IMR-90 (cell line): ENCODE data around the gene CACNA2D3. TPM values are rescaled to one million over a fixed set of nuclear protein-coding genes. Genes with fewer than 3 reads are reported as not detected.

ENCODE experiments used
- ATAC-seq: fragments of 200-7000 bp; cut with Tn5 transposase; 2 replicates; pipeline ENCODE4 v1.9.1; 2020; ENCODE audit warnings: low read depth, mild to moderate bottlenecking, moderate library complexity
- BruUV-seq: library from RNA; stranded (reverse); fragments of 400-500 nt; replicated peaks from 2 replicates; lab custom pipeline; 2021; lab: Mats Ljungman, UMichigan
- CTCF ChIA-PET: fragments of 300-600 bp; formaldehyde crosslinking; extraction: SDS; loops from one replicate; lab custom pipeline; 2021; ENCODE audit warnings: antibody characterized with exemption; lab: Yijun Ruan, JAX
- POLR2A ChIA-PET: fragments of 300-600 bp; sonication (Branson Sonifier 250); formaldehyde crosslinking; loops from one replicate; lab custom pipeline; 2022; ENCODE audit warnings: antibody characterized with exemption; ENCODE audit not compliant: unreplicated experiment; lab: Charles Lee
- DNase-seq: peaks from one replicate; pipeline ENCODE4 v3.0.0; 2013
- H2AFZ ChIP-seq: replicated peaks from 2 replicates; pipeline ENCODE3; 2013; ENCODE audit warnings: low read length, mild to moderate bottlenecking; ENCODE audit not compliant: poor library complexity
- H2AK5ac ChIP-seq: 2 replicates; pipeline ENCODE4 v1.6.1; 2013; ENCODE audit warnings: low read depth, low read length, inconsistent platforms
- H2AK9ac ChIP-seq: replicated peaks from 2 replicates; pipeline ENCODE3; 2013; ENCODE audit warnings: mild to moderate bottlenecking, low read depth, low read length, moderate library complexity; ENCODE audit not compliant: poor library complexity
- H2BK120ac ChIP-seq: 2 replicates; pipeline ENCODE4 v1.6.1; 2013; ENCODE audit warnings: low read depth, low read length, inconsistent platforms
- H2BK15ac ChIP-seq: 3 replicates; pipeline ENCODE4 v1.6.1; 2013; ENCODE audit warnings: low read depth, low read length, inconsistent platforms
- H2BK20ac ChIP-seq: 2 replicates; pipeline ENCODE4 v1.6.1; 2013; ENCODE audit warnings: low read depth, mild to moderate bottlenecking, inconsistent platforms, low read length, moderate library complexity
- H2BK5ac ChIP-seq: 2 replicates; pipeline ENCODE4 v1.6.1; 2013; ENCODE audit warnings: mild to moderate bottlenecking, low read depth, low read length, inconsistent platforms; ENCODE audit not compliant: poor library complexity, severe bottlenecking
- H3K14ac ChIP-seq: replicated peaks from 2 replicates; pipeline ENCODE4 v1.6.1; 2013; ENCODE audit warnings: low read depth, low read length, inconsistent platforms
- H3K18ac ChIP-seq: 2 replicates; pipeline ENCODE4 v1.6.1; 2013; ENCODE audit warnings: low read depth, low read length, control low read depth
- H3K23ac ChIP-seq: 2 replicates; pipeline ENCODE4 v1.6.1; 2013; ENCODE audit warnings: low read depth, low read length, inconsistent platforms
- H3K27ac ChIP-seq: 2 replicates; pipeline ENCODE4 v1.5.1; 2013; ENCODE audit warnings: mild to moderate bottlenecking, control low read depth, low read length; ENCODE audit not compliant: insufficient read depth
- H3K27me3 ChIP-seq: 2 replicates; pipeline ENCODE4 v1.6.1; 2013; ENCODE audit warnings: low read length; ENCODE audit not compliant: control insufficient read depth, insufficient read depth
- H3K36me3 ChIP-seq: 2 replicates; pipeline ENCODE4 v1.6.1; 2013; ENCODE audit warnings: low read length, mixed read lengths; ENCODE audit not compliant: control insufficient read depth, insufficient read depth
- H3K4ac ChIP-seq: 2 replicates; pipeline ENCODE4 v1.6.1; 2013; ENCODE audit warnings: low read depth, low read length, inconsistent platforms
- H3K4me1 ChIP-seq: 2 replicates; pipeline ENCODE4 v1.6.1; 2013; ENCODE audit warnings: low read length, mixed read lengths; ENCODE audit not compliant: control insufficient read depth, insufficient read depth
- H3K4me2 ChIP-seq: 2 replicates; pipeline ENCODE4 v1.6.1; 2013; ENCODE audit warnings: low read depth, mild to moderate bottlenecking, control low read depth, low read length, moderate library complexity
- H3K4me3 ChIP-seq: 2 replicates; pipeline ENCODE4 v1.5.1; 2013; ENCODE audit warnings: low read depth, mild to moderate bottlenecking, control low read depth, low read length, moderate library complexity; ENCODE audit not compliant: insufficient read depth
- H3K56ac ChIP-seq: 2 replicates; pipeline ENCODE4 v1.6.1; 2013; ENCODE audit warnings: low read length, inconsistent platforms; ENCODE audit not compliant: insufficient read depth; ENCODE audit errors: extremely low read depth
- H3K79me1 ChIP-seq, 2 experiments: 2 replicates each; pipeline ENCODE4 v1.6.1; 2013; ENCODE audit warnings: low read length in 2 of 2, inconsistent platforms in 1 of 2, low read depth in 1 of 2
- H3K9ac ChIP-seq: 2 replicates; pipeline ENCODE4 v1.6.1; 2013; ENCODE audit warnings: low read depth, low read length, control low read depth
- H3K9me1 ChIP-seq: 2 replicates; pipeline ENCODE4 v1.6.1; 2013; ENCODE audit warnings: low read length, inconsistent platforms; ENCODE audit not compliant: insufficient read depth
- H3K9me3 ChIP-seq: 2 replicates; pipeline ENCODE4 v1.6.1; 2013; ENCODE audit warnings: low read length; ENCODE audit not compliant: control insufficient read depth, insufficient read depth
- H4K20me1 ChIP-seq: 2 replicates; pipeline ENCODE4 v1.6.1; 2013; ENCODE audit warnings: low read length, inconsistent platforms; ENCODE audit not compliant: insufficient read depth
- H4K5ac ChIP-seq: 2 replicates; pipeline ENCODE4 v1.6.1; 2013; ENCODE audit warnings: mild to moderate bottlenecking, low read depth, low read length, control low read depth
- H4K8ac ChIP-seq, 2 experiments: 2 replicates each; pipeline ENCODE4 v1.6.1; 2013; ENCODE audit warnings: low read depth in 2 of 2, low read length in 2 of 2, control low read depth in 1 of 2, inconsistent platforms in 1 of 2
- H4K91ac ChIP-seq: 2 replicates; pipeline ENCODE4 v1.6.1; 2013; ENCODE audit warnings: low read depth, low read length, inconsistent platforms; ENCODE audit not compliant: insufficient read depth
- BHLHE40 ChIP-seq: fragments of 150-350 bp; IDR thresholded peaks from 2 replicates; pipeline ENCODE4 v1.6.1; 2016; ENCODE audit warnings: mild to moderate bottlenecking, low read depth, low read length
- CEBPB ChIP-seq: IDR thresholded peaks from 2 replicates; pipeline ENCODE4 v1.6.1; 2012; ENCODE audit warnings: low read depth, low read length, improper control_type of control experiment
- CHD1 ChIP-seq: IDR thresholded peaks from 2 replicates; pipeline ENCODE4 v1.6.1; 2012; ENCODE audit warnings: low read depth, low read length, improper control_type of control experiment
- CTCF ChIP-seq: conservative IDR thresholded peaks from 2 replicates; pipeline ENCODE4 v1.5.1; 2012; ENCODE audit warnings: mild to moderate bottlenecking, low read depth, low read length, improper control_type of control experiment
- ELK1 ChIP-seq: fragments of 150-350 bp; IDR thresholded peaks from 2 replicates; pipeline ENCODE4 v1.6.1; 2016; ENCODE audit warnings: low read depth, mild to moderate bottlenecking, low read length, moderate library complexity, borderline replicate concordance
- FOS ChIP-seq: fragments of 150-350 bp; IDR thresholded peaks from 2 replicates; pipeline ENCODE4 v1.6.1; 2016; ENCODE audit warnings: low read depth, low read length
- MAFK ChIP-seq: IDR thresholded peaks from 2 replicates; pipeline ENCODE4 v1.6.1; 2012; ENCODE audit warnings: low read depth, low read length, improper control_type of control experiment
- MAZ ChIP-seq: IDR thresholded peaks from 2 replicates; pipeline ENCODE4 v1.6.1; 2012; ENCODE audit warnings: low read depth, mild to moderate bottlenecking, low read length, improper control_type of control experiment, moderate library complexity, borderline replicate concordance
- MXI1 ChIP-seq: IDR thresholded peaks from 2 replicates; pipeline ENCODE4 v1.6.1; 2012; ENCODE audit warnings: low read depth, mild to moderate bottlenecking, low read length, moderate library complexity, borderline replicate concordance
- NFE2L2 ChIP-seq: fragments of 150-350 bp; IDR thresholded peaks from 2 replicates; pipeline ENCODE4 v1.6.1; 2016; ENCODE audit warnings: low read depth, mild to moderate bottlenecking, low read length
- POLR2A ChIP-seq: IDR thresholded peaks from 2 replicates; pipeline ENCODE4 v1.6.1; 2012; ENCODE audit warnings: mild to moderate bottlenecking, low read depth, low read length
- RAD21 ChIP-seq: IDR thresholded peaks from 2 replicates; pipeline ENCODE4 v1.6.1; 2012; ENCODE audit warnings: low read length, improper control_type of control experiment
- RCOR1 ChIP-seq: IDR thresholded peaks from 2 replicates; pipeline ENCODE4 v1.6.1; 2012; ENCODE audit warnings: mild to moderate bottlenecking, low read length, improper control_type of control experiment; ENCODE audit not compliant: insufficient replicate concordance
- RFX5 ChIP-seq: IDR thresholded peaks from 2 replicates; pipeline ENCODE4 v1.8.0; 2012; ENCODE audit warnings: low read depth, mild to moderate bottlenecking, low read length, moderate library complexity
- SMC3 ChIP-seq: fragments of 150-350 bp; IDR thresholded peaks from 2 replicates; pipeline ENCODE4 v1.6.1; 2016; ENCODE audit warnings: low read depth, mild to moderate bottlenecking, antibody characterized with exemption, low read length, moderate library complexity
- USF2 ChIP-seq: fragments of 150-350 bp; IDR thresholded peaks from 2 replicates; pipeline ENCODE4 v1.6.1; 2017; ENCODE audit warnings: mild to moderate bottlenecking, antibody characterized with exemption, low read length, low read depth
- WGBS, 2 experiments: methylation state at CpG; one replicate each; pipeline versions ENCODE4 v1.1.5 to v1.1.7; 2013; ENCODE audit warnings: missing lambda C conversion rate in 2 of 2; ENCODE audit not compliant: insufficient read length in 1 of 2; ENCODE audit errors: extremely low coverage in 2 of 2; 5-methylcytosine and 5-hydroxymethylcytosine counted together
- dilution Hi-C: fragments of 300-500 bp; cut with HindIII; formaldehyde crosslinking; loops from one replicate; pipeline ENCODE4 v1.14.3; 2018; ENCODE audit warnings: low sequenced_read_pairs; ENCODE audit not compliant: unreplicated experiment
- in situ Hi-C: fragments of 300-500 bp; cut with MboI; formaldehyde crosslinking; loops from 3 replicates; pipeline ENCODE4 v1.14.3; 2019; ENCODE audit warnings: low sequenced_read_pairs, inconsistent platforms, mixed read lengths
- intact Hi-C: fragments of 100-400 bp; cut with micrococcal nuclease; formaldehyde crosslinking; loops from 2 replicates; pipeline ENCODE4 v1.10.0; 2022
- polyA plus RNA-seq, 3 experiments: library from polyadenylated mRNA; depleted of rRNA; stranded (reverse); fragments of >200 nt; gene quantifications; 2 replicates each; pipeline ENCODE4 v1.2.3, GENCODE V29; 2012; ENCODE audit warnings: low replicate concordance in 1 of 3
- total RNA-seq: library from RNA; depleted of rRNA; stranded (reverse); fragments of >200 nt; gene quantifications from 2 replicates; pipeline ENCODE4 v1.2.3, GENCODE V29; 2012

The CACNA2D3 gene
- total and polyA plus RNA-seq, 2 of the 4 experiments (the other 2 are of a cell fraction) = 0.36 to 0.41 TPM

- POLR2A ChIA-PET = no interaction called here
Measured at GRCh38 chr3:54619053-54619452, 496.7 kb downstream of the CACNA2D3 start.

More at GRCh38 chr3:54619053-54619452, 496.7 kb downstream of the CACNA2D3 start:
- H2BK15ac ChIP-seq = no peak overlapping the region
- H3K56ac ChIP-seq = no peak overlapping the region
- peaks cover 2% of the 10 kb centered on the region; the same call in 1 of the 2 replicates for H3K9me3 ChIP-seq
- H2BK20ac ChIP-seq = no peak overlapping the region
- H2AK5ac ChIP-seq = no peak overlapping the region
- no peak overlapping the region for H4K5ac ChIP-seq
- no peak overlapping the region for H3K18ac ChIP-seq
- H3K9ac ChIP-seq = no peak overlapping the region
- intact Hi-C loops (no loop called here), in situ Hi-C loops (no loop called here), dilution Hi-C loops (no loop called here)
- H3K27ac ChIP-seq = no peak overlapping the region
- H4K8ac ChIP-seq = no peak overlapping the region
- H3K4me1 ChIP-seq = no peaks in the 10 kb centered on the region
- no peaks in the 10 kb centered on the region for H3K36me3 ChIP-seq
- no TSS peak for BruUV-seq
- H3K4me3 ChIP-seq = no peak overlapping the region
- CTCF ChIA-PET = no interaction called here
- H4K20me1 ChIP-seq = no peaks in the 10 kb centered on the region
- no peak overlapping the region for H2BK5ac ChIP-seq
- H3K4ac ChIP-seq = no peak overlapping the region
- no peak for ATAC-seq
- H3K79me1 ChIP-seq = no peaks in the 10 kb centered on the region
- H3K9me1 ChIP-seq = no peaks in the 10 kb centered on the region
- no peak for DNase-seq
- no peak overlapping the region for H2AK9ac ChIP-seq
- no peak overlapping the region for H2AFZ ChIP-seq
- no peak overlapping the region for H3K23ac ChIP-seq
- H4K91ac ChIP-seq = no peak overlapping the region
- no peaks in the 10 kb centered on the region for H3K27me3 ChIP-seq
- no peak overlapping the region for H3K14ac ChIP-seq
- no peak overlapping the region for H2BK120ac ChIP-seq
- 70% methylated on average over 2 of the region's 4 CpGs; no CpG with 5 or more reads in 1 of the 2 experiments for WGBS, 2 experiments
- H3K4me2 ChIP-seq = no peak overlapping the region
- TF ChIP-seq RAD21 = no peak
- no peak for TF ChIP-seq RFX5
- no peak for TF ChIP-seq USF2
- TF ChIP-seq BHLHE40 = no peak
- no peak for TF ChIP-seq MXI1
- TF ChIP-seq MAZ = no peak
- TF ChIP-seq CEBPB = no peak
- no peak for TF ChIP-seq SMC3
- no peak for TF ChIP-seq CTCF
- no peak for TF ChIP-seq RCOR1
- TF ChIP-seq ELK1 = no peak
- no peak for TF ChIP-seq CHD1
- TF ChIP-seq POLR2A = no peak
- no peak for TF ChIP-seq NFE2L2
- TF ChIP-seq MAFK = no peak
- no peak for TF ChIP-seq FOS
